Gastrocnemius medialis (tissue), 4 donors: ENCODE measurements around the gene MTHFD2L.

Source experiments
- POLR2A ChIP-seq, 2 donors: fragments of 450-650 bp; IDR thresholded peaks; one replicate each; pipeline ENCODE4 v1.6.1; 2017; ENCODE audit warnings: antibody characterized with exemption in 2 of 2, mild to moderate bottlenecking in 2 of 2, moderate library complexity in 2 of 2
- TF ChIP-seq, protein P1 (sequence below), 5 experiments: fragments of 450-650 bp in 3 of 5; fragments of 200-600 bp in 2 of 5; sonication (generic) in 2 of 5; IDR thresholded peaks in 4 of 5; conservative IDR thresholded peaks in 1 of 5; 1 replicate in 4 of 5; 2 replicates in 1 of 5; pipeline ENCODE4 v1.5.1; 2016 to 2019; ENCODE audit warnings: antibody characterized with exemption in 5 of 5, mild to moderate bottlenecking in 3 of 5, moderate library complexity in 3 of 5

DNA sequence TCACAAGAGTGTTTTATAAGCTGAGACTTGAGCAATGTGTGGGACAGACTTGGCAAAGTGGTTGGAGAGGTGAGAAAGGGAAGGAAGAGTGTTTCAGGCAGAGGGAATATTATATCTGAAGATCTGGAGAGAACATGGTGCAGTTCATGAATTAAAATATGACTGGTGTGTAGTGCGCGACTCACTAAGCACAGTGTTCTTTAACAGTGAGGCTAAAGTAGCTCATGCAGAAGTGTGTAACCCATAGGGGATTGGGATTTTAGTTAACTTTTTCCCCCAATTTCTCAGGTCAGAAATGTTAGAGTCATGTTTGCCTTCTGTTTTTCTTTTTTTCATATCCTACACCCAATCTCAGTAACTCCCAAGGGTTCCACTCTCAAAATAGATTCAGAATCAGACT is 9.7 kb downstream of the MTHFD2L start:
- TF ChIP-seq, protein P1, sequence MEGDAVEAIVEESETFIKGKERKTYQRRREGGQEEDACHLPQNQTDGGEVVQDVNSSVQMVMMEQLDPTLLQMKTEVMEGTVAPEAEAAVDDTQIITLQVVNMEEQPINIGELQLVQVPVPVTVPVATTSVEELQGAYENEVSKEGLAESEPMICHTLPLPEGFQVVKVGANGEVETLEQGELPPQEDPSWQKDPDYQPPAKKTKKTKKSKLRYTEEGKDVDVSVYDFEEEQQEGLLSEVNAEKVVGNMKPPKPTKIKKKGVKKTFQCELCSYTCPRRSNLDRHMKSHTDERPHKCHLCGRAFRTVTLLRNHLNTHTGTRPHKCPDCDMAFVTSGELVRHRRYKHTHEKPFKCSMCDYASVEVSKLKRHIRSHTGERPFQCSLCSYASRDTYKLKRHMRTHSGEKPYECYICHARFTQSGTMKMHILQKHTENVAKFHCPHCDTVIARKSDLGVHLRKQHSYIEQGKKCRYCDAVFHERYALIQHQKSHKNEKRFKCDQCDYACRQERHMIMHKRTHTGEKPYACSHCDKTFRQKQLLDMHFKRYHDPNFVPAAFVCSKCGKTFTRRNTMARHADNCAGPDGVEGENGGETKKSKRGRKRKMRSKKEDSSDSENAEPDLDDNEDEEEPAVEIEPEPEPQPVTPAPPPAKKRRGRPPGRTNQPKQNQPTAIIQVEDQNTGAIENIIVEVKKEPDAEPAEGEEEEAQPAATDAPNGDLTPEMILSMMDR (IDR thresholded peaks at IDR 0.05 in 4 of 5, conservative IDR thresholded peaks at IDR 0.05 in 1 of 5) = no peak
- TF ChIP-seq POLR2A (IDR thresholded peaks at IDR 0.05) = no peak
